NT2/D1 (cell line): ENCODE results near the gene OASL.

Source experiments
- DNase-seq: peaks from one replicate; pipeline ENCODE4 v3.0.0-alpha.2; 2011; ENCODE audit warnings: low read depth, low spot score
- H3K27me3 ChIP-seq: 2 replicates; pipeline ENCODE4 v1.6.0; 2011; ENCODE audit warnings: mild to moderate bottlenecking; ENCODE audit not compliant: insufficient read length, insufficient read depth
- H3K36me3 ChIP-seq: 2 replicates; pipeline ENCODE4 v1.6.1; 2011; ENCODE audit warnings: mild to moderate bottlenecking, low read length, mixed read lengths; ENCODE audit not compliant: insufficient read depth, insufficient read length
- H3K4me1 ChIP-seq: 2 replicates; pipeline ENCODE4 v1.5.1; 2011; ENCODE audit not compliant: insufficient read depth, insufficient read length
- H3K4me3 ChIP-seq: 2 replicates; pipeline ENCODE4 v1.5.1; 2011; ENCODE audit warnings: low read depth; ENCODE audit not compliant: insufficient read length
- H3K9ac ChIP-seq: 2 replicates; pipeline ENCODE4 v1.6.0; 2011; ENCODE audit warnings: low read depth; ENCODE audit not compliant: insufficient read length
- H3K9me3 ChIP-seq: 2 replicates; pipeline ENCODE4 v1.5.1; 2011; ENCODE audit warnings: mild to moderate bottlenecking, low read length; ENCODE audit not compliant: insufficient read depth
- SUZ12 ChIP-seq: IDR thresholded peaks from 2 replicates; pipeline ENCODE4 v1.6.1; 2011; ENCODE audit not compliant: insufficient read length, insufficient read depth; ENCODE audit errors: extremely low read depth
- YY1 ChIP-seq: IDR thresholded peaks from 2 replicates; pipeline ENCODE4 v1.6.1; 2011; ENCODE audit not compliant: insufficient read length, insufficient read depth
- ZNF274 ChIP-seq: IDR thresholded peaks from 2 replicates; pipeline ENCODE4 v1.6.1; 2011; ENCODE audit warnings: mild to moderate bottlenecking, low read depth, low read length

Gene OASL

GRCh38 chr12:121005346-121005815, 33.7 kb downstream of the OASL start:
- Histone ChIP-seq H3K27me3 (no peaks in the 10 kb centered on the region), H3K4me3 (no peak overlapping the region), H3K36me3 (peaks cover 92% of the 10 kb centered on the region), H3K4me1 (no peaks in the 10 kb centered on the region), H3K9ac (no peak overlapping the region), H3K9me3 (no peaks in the 10 kb centered on the region)
- peak; percentile 75 for DNase-seq
- TF ChIP-seq SUZ12 (no peak), ZNF274 (no peak), YY1 (no peak)

- no peak for TF ChIP-seq ZNF274
- TF ChIP-seq SUZ12: no peak
- TF ChIP-seq YY1: no peak
- H3K9me3 ChIP-seq: no peaks in the 10 kb centered on the region
- no peak overlapping the region for H3K4me3 ChIP-seq
- H3K27me3 ChIP-seq: no peaks in the 10 kb centered on the region
- H3K4me1 ChIP-seq: peaks cover 7% of the 10 kb centered on the region
- DNase-seq: no peak
- no peak overlapping the region for H3K9ac ChIP-seq
- H3K36me3 ChIP-seq: peaks cover 82% of the 10 kb centered on the region
Measured at GRCh38 chr12:121004253-121004815, 34.7 kb downstream of the OASL start.

GRCh38 chr12:121003650-121004049, 35.4 kb downstream of the OASL start:
- TF ChIP-seq SUZ12 (no peak), ZNF274 (no peak), YY1 (no peak)
- Histone ChIP-seq H3K27me3 (no peaks in the 10 kb centered on the region), H3K36me3 (peaks cover 75% of the 10 kb centered on the region)

GRCh38 chr12:121001841-121002483, 37.1 kb downstream of the OASL start:
- Histone ChIP-seq H3K9me3 (no peaks in the 10 kb centered on the region), H3K27me3 (no peaks in the 10 kb centered on the region), H3K36me3 (peaks cover 61% of the 10 kb centered on the region), H3K4me3 (no peak overlapping the region), H3K4me1 (peaks cover 14% of the 10 kb centered on the region), H3K9ac (no peak overlapping the region)
- no peak for DNase-seq
- TF ChIP-seq SUZ12 (no peak), ZNF274 (no peak), YY1 (no peak)

More at GRCh38 chr12:121003650-121004049, 35.4 kb downstream of the OASL start:
- Histone ChIP-seq H3K4me3 (no peak overlapping the region), H3K9me3 (no peaks in the 10 kb centered on the region), H3K4me1 (peaks cover 11% of the 10 kb centered on the region), H3K9ac (no peak overlapping the region)
- DNase-seq: no peak

GRCh38 chr12:121001060-121001459, 38.0 kb downstream of the OASL start:
- Histone ChIP-seq H3K4me1 (peaks cover 16% of the 10 kb centered on the region), H3K36me3 (peaks cover 57% of the 10 kb centered on the region), H3K9me3 (no peaks in the 10 kb centered on the region), H3K9ac (no peak overlapping the region), H3K27me3 (no peaks in the 10 kb centered on the region), H3K4me3 (no peak overlapping the region)
- TF ChIP-seq SUZ12 (no peak), YY1 (no peak), ZNF274 (no peak)
- DNase-seq: no peak

- H3K27me3 ChIP-seq: no peaks in the 10 kb centered on the region
- H3K4me1 ChIP-seq: peaks cover 17% of the 10 kb centered on the region
- no peak overlapping the region for H3K4me3 ChIP-seq
- H3K36me3 ChIP-seq: peaks cover 51% of the 10 kb centered on the region
- DNase-seq: no peak
- H3K9me3 ChIP-seq: no peaks in the 10 kb centered on the region
- TF ChIP-seq ZNF274: no peak
- no peak overlapping the region for H3K9ac ChIP-seq
Measured at GRCh38 chr12:121000530-121000929, 38.5 kb downstream of the OASL start.

- Histone ChIP-seq H3K4me3 (no peak overlapping the region), H3K27me3 (no peaks in the 10 kb centered on the region), H3K9ac (peak overlapping the region; percentile 37), H3K9me3 (no peaks in the 10 kb centered on the region), H3K4me1 (peaks cover 17% of the 10 kb centered on the region), H3K36me3 (peaks cover 41% of the 10 kb centered on the region)
- no peak for DNase-seq
- no peak for TF ChIP-seq ZNF274
- TF ChIP-seq SUZ12: no peak
- TF ChIP-seq YY1: no peak
Measured at GRCh38 chr12:120999191-121000120, 39.6 kb downstream of the OASL start.
